Ovary (tissue), 9 donors: ENCODE data around the gene SLC12A5. TPM values are rescaled to one million over a fixed set of nuclear protein-coding genes. Genes with fewer than 3 reads are reported as not detected.

Experiments
- DNase-seq, 5 donors: peaks; one replicate each; pipeline ENCODE4 v3.0.0-alpha.2; 2019 to 2020
- H3K27ac ChIP-seq, 2 donors: fragments of 200-600 bp; one replicate each; pipeline versions ENCODE4 v1.5.1 to v1.8.0; 2019 to 2022
- H3K27me3 ChIP-seq: fragments of 200-600 bp; one replicate; pipeline ENCODE4 v1.8.0; 2022
- H3K36me3 ChIP-seq: fragments of 200-600 bp; sonication (generic); one replicate; pipeline ENCODE4 v1.5.1; 2019
- H3K4me1 ChIP-seq: one replicate; pipeline ENCODE4 v1.8.1; 2013; ENCODE audit warnings: mild to moderate bottlenecking, moderate library complexity; ENCODE audit not compliant: insufficient read depth
- H3K4me3 ChIP-seq: fragments of 200-600 bp; sonication (generic); one replicate; pipeline ENCODE4 v1.5.1; 2017
- H3K9me3 ChIP-seq, 2 donors: fragments of 200-600 bp in 1 of 2; sonication (generic) in 1 of 2; one replicate each; pipeline versions ENCODE4 v1.5.1 to v1.8.1; 2013 to 2019; ENCODE audit warnings: mild to moderate bottlenecking in 1 of 2, moderate library complexity in 1 of 2
- CTCF ChIP-seq, 3 donors: fragments of 450-650 bp in 2 of 3; fragments of 200-600 bp in 1 of 3; IDR thresholded peaks; one replicate each; pipeline versions ENCODE4 v1.5.1 to v1.8.0; 2016 to 2022; ENCODE audit warnings: antibody characterized with exemption in 3 of 3, mild to moderate bottlenecking in 1 of 3
- EP300 ChIP-seq: sonication (generic); formaldehyde crosslinking; IDR thresholded peaks from one replicate; pipeline ENCODE4 v1.6.1; 2017; ENCODE audit warnings: antibody characterized with exemption
- POLR2A ChIP-seq: fragments of 450-650 bp; IDR thresholded peaks from one replicate; pipeline ENCODE4 v1.6.1; 2017; ENCODE audit warnings: antibody characterized with exemption, mild to moderate bottlenecking, moderate library complexity
- WGBS, 3 donors: extraction: QIAGEN DNeasy Blood & Tissue Kit in 1 of 3; methylation state at CpG; one replicate each; pipeline versions ENCODE4 v1.1.5 to v1.1.7; 2013 to 2017; 5-methylcytosine and 5-hydroxymethylcytosine counted together
- intact Hi-C, 4 donors: fragments of 100-400 bp; cut with DNase I; formaldehyde crosslinking; loops; one replicate each; pipeline versions ENCODE4 v1.11.0 to v1.15.1; 2022 to 2023
- polyA plus RNA-seq, 2 donors: library from polyadenylated mRNA; stranded (reverse); fragments of 200-250 nt in 1 of 2; fragments of 350-450 nt in 1 of 2; fragmentation: Illumina TruSeq in 1 of 2; extraction: RNeasy Lipid Tissue Mini Kit (QIAGEN cat#74804) in 1 of 2; gene quantifications; one replicate each; pipeline ENCODE4 v1.2.3, GENCODE V29; 2013 to 2014
- total RNA-seq, 7 donors: library from RNA; depleted of rRNA in 2 of 7; stranded (reverse); fragments of >200 nt in 2 of 7; fragmentation: NEBNext Ultra II Directional in 3 of 7; extraction: Animal tissue kit (Norgen Biotek cat#: 25700) in 3 of 7; gene quantifications; one replicate each; pipeline versions ENCODE4 v1.1.0 to v1.2.4, GENCODE V29; 2016 to 2023
- donor health status: DM: no; HTN: no; CAD: no; lungs with moderate emphysema.
- donor health status: DM: no; HTN: no; CAD: no.
- donor health status: Bipolar disorder and iron deficiency.
- donor health status: DM: yes; HTN: yes; CAD: no.
- donor health status: DM: no; HTN: no; CAD: no.
- donor health status: DM: yes; HTN: yes; CAD: no.

The SLC12A5 gene
- total and polyA plus RNA-seq, 9 donors, result 1.1 to 3.8 (median 1.4) TPM; not detected in 2

GRCh38 chr20:46083531-46084061 lies 54.6 kb downstream of the SLC12A5 start:
- Histone ChIP-seq H3K36me3 (no peaks in the 10 kb centered on the region), H3K27me3 (no peaks in the 10 kb centered on the region), H3K4me1 (peaks cover 18% of the 10 kb centered on the region), H3K9me3 (no peaks in the 10 kb centered on the region), H3K4me3 (no peak overlapping the region), H3K27ac (no peak overlapping the region)
- DNase-seq, result no peak
- TF ChIP-seq CTCF (IDR thresholded peaks at IDR 0.05), result no peak
- no peak for TF ChIP-seq POLR2A
- no peak for TF ChIP-seq EP300
- WGBS, 3 donors, result 96 to 98% (median 97%) methylated on average over 1 of the region's 1 CpG
- intact Hi-C loops, result loop anchor here in 2 of 4 donors (10.0 kb wide), 2 partner anchors 109 to 289 kb away; partner anchors contain the start of genes DNTTIP1 (in 1 of the 2), WFDC3 (in 1 of the 2) and ZNF335 (in 1 of the 2)

GRCh38 chr20:46084805-46085178 lies 55.8 kb downstream of the SLC12A5 start:
- Histone ChIP-seq H3K9me3 (no peaks in the 10 kb centered on the region), H3K27me3 (no peaks in the 10 kb centered on the region), H3K4me3 (no peak overlapping the region), H3K36me3 (no peaks in the 10 kb centered on the region), H3K27ac (no peak overlapping the region), H3K4me1 (peaks cover 13% of the 10 kb centered on the region)
- intact Hi-C loops, result loop anchor here in 3 of 4 donors (5.0 to 10.0 kb wide), 3 partner anchors 72 to 290 kb away; partner anchors contain the start of genes DNTTIP1 (in 1 of the 3), WFDC3 (in 1 of the 3) and ZNF335 (in 1 of the 3)
- DNase-seq, result no peak
- TF ChIP-seq EP300 (no peak), CTCF (IDR thresholded peaks at IDR 0.05) (no peak), POLR2A (no peak)
- 72 to 79% (median 74%) methylated on average over 3 of the region's 3 CpGs for WGBS, 3 donors

- intact Hi-C loops, result loop anchor here in 3 of 4 donors (5.0 to 10.0 kb wide), 3 partner anchors 73 to 291 kb away; partner anchors contain the start of genes DNTTIP1 (in 1 of the 3), WFDC3 (in 1 of the 3) and ZNF335 (in 1 of the 3)
- peak in 1 of 5 donors; percentile 32 for DNase-seq
These were observed 56.3 kb downstream of the SLC12A5 start for GRCh38 chr20:46085179-46085851.

GRCh38 chr20:46087161-46087560 lies 58.1 kb downstream of the SLC12A5 start:
- intact Hi-C loops, result loop anchor here in 3 of 4 donors (5.0 to 10.0 kb wide), 3 partner anchors 75 to 292 kb away; partner anchors contain the start of genes DNTTIP1 (in 1 of the 3), WFDC3 (in 1 of the 3) and ZNF335 (in 1 of the 3)
- Histone ChIP-seq H3K27ac (no peak overlapping the region), H3K4me3 (no peak overlapping the region), H3K9me3 (no peaks in the 10 kb centered on the region), H3K27me3 (no peaks in the 10 kb centered on the region), H3K4me1 (peaks cover 13% of the 10 kb centered on the region), H3K36me3 (no peaks in the 10 kb centered on the region)
- 43 to 52% (median 46%) methylated on average over 8 of the region's 8 CpGs for WGBS, 3 donors
- DNase-seq, result no peak
- TF ChIP-seq EP300 (no peak), POLR2A (no peak), CTCF (IDR thresholded peaks at IDR 0.05) (no peak)

More at GRCh38 chr20:46085179-46085851, 56.3 kb downstream of the SLC12A5 start:
- 21 to 37% (median 28%) methylated on average over 4 of the region's 4 CpGs for WGBS, 3 donors
- H3K27me3 ChIP-seq, result no peaks in the 10 kb centered on the region
- H3K36me3 ChIP-seq, result no peaks in the 10 kb centered on the region
- H3K27ac ChIP-seq, result no peak overlapping the region
- no peak for TF ChIP-seq CTCF (IDR thresholded peaks at IDR 0.05)
- no peak for TF ChIP-seq POLR2A
- TF ChIP-seq EP300, result no peak
- peaks cover 13% of the 10 kb centered on the region for H3K4me1 ChIP-seq
- no peaks in the 10 kb centered on the region for H3K9me3 ChIP-seq
- no peak overlapping the region for H3K4me3 ChIP-seq
